ENCODE measurements around the gene ZNRD2. TPM values are rescaled to one million over a fixed set of nuclear protein-coding genes. Genes with fewer than 3 reads are reported as not detected.
"Not testable (repeated sequence)": the region's sequence is repeated elsewhere in the genome, so short reads cannot be mapped to it uniquely, and the experiment has no call there.

ZNRD2 gene
- total RNA-seq, 4 donors from 2014 or later: 43.6 to 77.3 (median 63.3) TPM

DNA sequence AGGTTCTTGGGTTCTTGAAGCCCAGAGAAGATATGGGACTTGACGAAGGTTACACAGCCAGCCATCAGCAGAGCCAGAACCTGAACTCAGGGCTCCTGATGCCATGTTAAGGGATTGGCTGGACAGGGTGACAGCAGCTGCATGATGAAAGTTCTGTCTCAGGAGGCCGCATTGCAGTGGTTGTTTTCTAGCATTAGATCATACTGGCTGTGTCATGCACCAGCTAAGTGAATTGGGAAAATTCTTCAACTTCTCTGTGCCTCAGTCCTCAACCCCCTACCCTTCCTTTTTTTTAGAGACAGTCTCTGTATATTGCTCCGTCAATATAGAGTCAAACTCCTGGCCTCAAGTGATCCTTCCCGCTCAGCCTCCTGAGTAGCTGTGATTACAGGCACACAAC, 6.7 kb upstream of the ZNRD2 start:
- no peak for TF ChIP-seq EP300 (IDR thresholded peaks at IDR 0.05)
- TF ChIP-seq, protein P1, sequence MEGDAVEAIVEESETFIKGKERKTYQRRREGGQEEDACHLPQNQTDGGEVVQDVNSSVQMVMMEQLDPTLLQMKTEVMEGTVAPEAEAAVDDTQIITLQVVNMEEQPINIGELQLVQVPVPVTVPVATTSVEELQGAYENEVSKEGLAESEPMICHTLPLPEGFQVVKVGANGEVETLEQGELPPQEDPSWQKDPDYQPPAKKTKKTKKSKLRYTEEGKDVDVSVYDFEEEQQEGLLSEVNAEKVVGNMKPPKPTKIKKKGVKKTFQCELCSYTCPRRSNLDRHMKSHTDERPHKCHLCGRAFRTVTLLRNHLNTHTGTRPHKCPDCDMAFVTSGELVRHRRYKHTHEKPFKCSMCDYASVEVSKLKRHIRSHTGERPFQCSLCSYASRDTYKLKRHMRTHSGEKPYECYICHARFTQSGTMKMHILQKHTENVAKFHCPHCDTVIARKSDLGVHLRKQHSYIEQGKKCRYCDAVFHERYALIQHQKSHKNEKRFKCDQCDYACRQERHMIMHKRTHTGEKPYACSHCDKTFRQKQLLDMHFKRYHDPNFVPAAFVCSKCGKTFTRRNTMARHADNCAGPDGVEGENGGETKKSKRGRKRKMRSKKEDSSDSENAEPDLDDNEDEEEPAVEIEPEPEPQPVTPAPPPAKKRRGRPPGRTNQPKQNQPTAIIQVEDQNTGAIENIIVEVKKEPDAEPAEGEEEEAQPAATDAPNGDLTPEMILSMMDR (IDR thresholded peaks at IDR 0.05): no peak
- no peak for TF ChIP-seq POLR2AphosphoS5 (IDR thresholded peaks at IDR 0.05)
- TF ChIP-seq POLR2A (IDR thresholded peaks at IDR 0.05; ENCODE audit: low read depth): no peak
- 86% methylated on average over 4 of the region's 4 CpGs for WGBS
- no peaks in the 10 kb centered on the region for H3K9me3 ChIP-seq
- H3K27me3 ChIP-seq: no peaks in the 10 kb centered on the region
- H3K27ac ChIP-seq (replicated peaks in 1 of 4): peak overlapping the region in 2 of 4 donors; percentile 7 to 23
- no peak overlapping the region for H3K4me3 ChIP-seq
- peaks cover 35 to 54% (median 43%) of the 10 kb centered on the region in 4 donors for H3K4me1 ChIP-seq
- intact Hi-C loops (cut with DNase I): no loop called here
- no peak for DNase-seq (ENCODE audit: extremely low spot score)
- H3K36me3 ChIP-seq: peaks cover 0 to 2% (median 0%) of the 10 kb centered on the region in 4 donors

DNA sequence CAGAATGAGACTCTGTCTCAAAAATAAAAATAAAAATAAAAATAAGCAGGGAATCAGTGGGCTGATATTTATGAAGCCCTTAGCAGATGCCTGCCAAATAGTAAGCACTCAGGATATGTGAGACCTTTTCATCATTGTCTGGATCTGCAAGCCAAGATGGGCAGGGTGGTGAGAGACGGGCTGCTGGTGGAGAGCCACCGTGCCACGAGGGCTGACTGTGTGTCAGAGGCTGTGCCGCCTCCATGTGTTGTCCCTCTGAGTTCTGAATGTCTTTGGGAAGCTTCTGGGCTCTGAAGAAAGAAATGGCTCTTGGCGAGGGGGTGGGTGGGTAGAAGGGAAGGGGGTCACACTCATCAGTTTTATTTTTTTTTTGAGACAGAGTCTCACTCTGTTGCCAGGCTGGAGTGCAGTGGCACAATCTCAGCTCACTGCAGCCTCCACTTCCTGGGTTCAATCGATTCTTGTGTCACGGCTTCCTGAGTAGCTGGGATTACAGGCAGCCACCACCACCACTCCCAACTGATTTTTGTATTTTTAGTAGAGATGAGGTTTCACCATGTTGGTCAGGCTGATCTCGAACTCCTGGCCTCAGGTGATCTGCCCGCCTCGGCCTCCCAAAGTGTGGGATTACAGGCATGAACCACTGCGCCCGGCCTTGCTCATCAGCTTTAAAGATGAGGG, 5.3 kb upstream of the ZNRD2 start:
- H3K27ac ChIP-seq (replicated peaks in 1 of 4): peak overlapping the region; percentile 20 to 96 (median 32)
- not testable (repeated sequence) for H3K36me3 ChIP-seq

DNA sequence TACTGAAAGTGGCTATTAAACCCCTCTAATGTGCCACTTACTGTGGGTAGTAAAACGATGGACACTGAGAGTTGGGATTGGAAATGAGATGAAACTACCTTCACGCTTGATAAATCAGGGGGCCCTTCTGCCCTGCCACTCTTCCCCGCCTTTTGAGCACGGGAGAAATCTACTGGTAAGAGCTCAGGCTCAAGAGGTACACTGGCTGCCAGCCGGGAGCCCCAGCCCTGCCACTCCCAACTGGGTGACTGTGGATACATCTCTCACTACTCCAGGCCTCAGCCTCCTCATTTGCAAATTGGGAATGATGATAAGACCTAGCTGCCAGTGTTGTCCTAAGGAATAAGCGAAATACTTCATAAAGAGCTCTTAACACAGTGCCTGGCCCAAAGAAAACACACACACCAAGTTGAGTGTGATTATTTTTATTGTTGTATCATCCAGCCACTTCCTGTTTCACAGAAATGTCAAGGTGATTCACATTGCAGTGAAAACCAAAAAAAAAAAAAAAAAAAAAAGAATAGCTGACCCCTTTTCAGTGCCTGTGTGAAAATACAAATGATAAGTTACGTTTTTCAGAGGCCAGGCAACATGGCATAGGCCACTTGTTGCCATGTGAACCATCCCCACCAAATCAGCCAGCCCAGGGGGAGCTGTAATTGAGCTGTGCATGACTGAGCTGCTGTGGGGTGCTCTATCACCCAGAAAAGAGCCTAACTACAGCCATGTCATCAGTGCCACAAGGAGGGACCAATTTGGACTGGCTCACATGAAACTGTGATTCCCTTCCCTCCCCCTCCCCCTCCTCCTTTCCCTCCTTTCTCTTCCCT, 4.4 kb upstream of the ZNRD2 start:
- Histone ChIP-seq H3K27ac (replicated peaks in 1 of 4) (peak overlapping the region; percentile 20 to 96 (median 31)), H3K9me3 (no peaks in the 10 kb centered on the region), H3K4me3 (no peak overlapping the region), H3K36me3 (peaks cover 0 to 2% (median 0%) of the 10 kb centered on the region in 4 donors), H3K4me1 (peaks cover 28 to 46% (median 36%) of the 10 kb centered on the region in 4 donors), H3K27me3 (no peaks in the 10 kb centered on the region)
- DNase-seq (ENCODE audit: extremely low spot score): no peak
- intact Hi-C loops (cut with DNase I): no loop called here
- TF ChIP-seq POLR2A (IDR thresholded peaks at IDR 0.05; ENCODE audit: low read depth): no peak
- no peak for TF ChIP-seq POLR2AphosphoS5 (IDR thresholded peaks at IDR 0.05)
- TF ChIP-seq, protein P1 (IDR thresholded peaks at IDR 0.05): no peak
- no peak for TF ChIP-seq EP300 (IDR thresholded peaks at IDR 0.05)
- 88% methylated on average over 7 of the region's 7 CpGs for WGBS

More for the DNA sequence above, 5.3 kb upstream of the ZNRD2 start:
- peaks cover 33 to 50% (median 40%) of the 10 kb centered on the region in 4 donors for H3K4me1 ChIP-seq
- intact Hi-C loops (cut with DNase I); H3K27me3 ChIP-seq; H3K9me3 ChIP-seq; DNase-seq (ENCODE audit: extremely low spot score); H3K4me3 ChIP-seq: not testable (repeated sequence)
- 84% methylated on average over 11 of the region's 12 CpGs for WGBS

DNA sequence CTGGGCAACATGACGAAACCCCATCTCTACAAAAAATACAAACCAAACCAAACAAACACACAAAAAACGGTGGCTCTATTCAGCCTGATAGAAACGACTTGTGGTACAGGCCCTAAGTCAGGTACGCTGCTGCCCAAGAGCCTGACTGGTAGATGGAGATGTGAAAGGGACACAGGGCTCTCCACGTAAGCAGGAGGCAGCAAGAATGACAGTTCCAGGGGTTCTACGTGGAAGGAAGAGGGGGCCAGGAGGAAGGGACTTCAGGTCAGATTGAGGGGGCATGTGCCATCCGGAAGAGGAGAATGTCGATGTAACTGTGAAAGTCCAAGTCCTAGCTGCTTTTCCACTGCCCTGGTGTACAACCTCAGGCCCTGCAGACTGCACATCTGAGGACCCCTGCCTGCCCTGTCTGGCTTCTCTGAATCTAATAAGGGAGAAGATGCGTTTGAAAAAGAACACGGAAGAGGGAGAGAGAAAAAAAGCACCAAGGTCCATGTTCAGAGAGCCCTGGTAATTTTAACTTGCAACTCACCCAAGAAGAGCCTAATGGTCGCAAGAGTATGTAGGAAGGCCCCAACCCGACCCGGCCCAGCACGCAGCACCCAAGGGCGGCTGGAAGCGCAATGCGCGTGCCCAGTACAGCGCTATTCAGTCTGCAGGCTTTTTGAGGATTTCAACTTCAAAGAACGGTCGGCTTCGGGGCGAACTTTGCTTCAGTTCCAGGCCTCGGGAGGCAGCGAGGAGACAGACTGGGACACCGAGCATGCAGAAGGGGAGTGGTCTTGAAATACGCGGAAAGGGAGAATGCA, 909 bp upstream of the ZNRD2 start:
- 9% methylated on average over 21 of the region's 28 CpGs for WGBS
- TF ChIP-seq EP300 (IDR thresholded peaks at IDR 0.05) (no peak), POLR2AphosphoS5 (IDR thresholded peaks at IDR 0.05) (no peak), POLR2A (IDR thresholded peaks at IDR 0.05; ENCODE audit: low read depth) (no peak)
- TF ChIP-seq, protein P1 (IDR thresholded peaks at IDR 0.05): no peak
- peak overlapping the region; percentile 78 to 98 (median 88) for H3K4me3 ChIP-seq
- H3K9me3 ChIP-seq: no peaks in the 10 kb centered on the region
- peaks cover 50 to 71% (median 58%) of the 10 kb centered on the region in 4 donors for H3K4me1 ChIP-seq
- H3K27ac ChIP-seq (replicated peaks in 1 of 4): peak overlapping the region; percentile 95 to 99 (median 96)
- peaks cover 0 to 2% (median 0%) of the 10 kb centered on the region in 4 donors for H3K36me3 ChIP-seq
- no peaks in the 10 kb centered on the region for H3K27me3 ChIP-seq
- intact Hi-C loops (cut with DNase I): no loop called here
- DNase-seq (ENCODE audit: extremely low spot score): no peak

All from esophagus muscularis mucosa (tissue), 4 donors.